ENCODE measurements around the gene CNTNAP5. TPM values are rescaled to one million over a fixed set of nuclear protein-coding genes. Genes with fewer than 3 reads are reported as not detected.

The CNTNAP5 gene
- total and polyA plus RNA-seq, 2 of the 8 experiments (the other 6 are each of a cell fraction or from before 2014, with no cell fraction given), result 0.11 to 0.76 TPM

- no peak for TF ChIP-seq EZH2 (IDR thresholded peaks at IDR 0.05; ENCODE audit: low read depth, low read length, severe bottlenecking)
- TF ChIP-seq BCL11A (IDR thresholded peaks at IDR 0.05; ENCODE audit: low read depth in 2 of 2, low read length in 2 of 2), result no peak
- TF ChIP-seq, protein P1, sequence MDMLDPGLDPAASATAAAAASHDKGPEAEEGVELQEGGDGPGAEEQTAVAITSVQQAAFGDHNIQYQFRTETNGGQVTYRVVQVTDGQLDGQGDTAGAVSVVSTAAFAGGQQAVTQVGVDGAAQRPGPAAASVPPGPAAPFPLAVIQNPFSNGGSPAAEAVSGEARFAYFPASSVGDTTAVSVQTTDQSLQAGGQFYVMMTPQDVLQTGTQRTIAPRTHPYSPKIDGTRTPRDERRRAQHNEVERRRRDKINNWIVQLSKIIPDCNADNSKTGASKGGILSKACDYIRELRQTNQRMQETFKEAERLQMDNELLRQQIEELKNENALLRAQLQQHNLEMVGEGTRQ (IDR thresholded peaks at IDR 0.05; ENCODE audit: low read length), result no peak
- no peak for TF ChIP-seq ATF2 (IDR thresholded peaks at IDR 0.05; ENCODE audit: low read length)
- TF ChIP-seq, protein P2, sequence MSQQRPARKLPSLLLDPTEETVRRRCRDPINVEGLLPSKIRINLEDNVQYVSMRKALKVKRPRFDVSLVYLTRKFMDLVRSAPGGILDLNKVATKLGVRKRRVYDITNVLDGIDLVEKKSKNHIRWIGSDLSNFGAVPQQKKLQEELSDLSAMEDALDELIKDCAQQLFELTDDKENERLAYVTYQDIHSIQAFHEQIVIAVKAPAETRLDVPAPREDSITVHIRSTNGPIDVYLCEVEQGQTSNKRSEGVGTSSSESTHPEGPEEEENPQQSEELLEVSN (IDR thresholded peaks at IDR 0.05), result no peak
Measured at GRCh38 chr2:124668161-124668560, 643.1 kb downstream of the CNTNAP5 start (continued).

Measured in H1 (cell line).